Dendritic cell treated with granulocyte-macrophage colony-stimulating factor and Interleukin-4, amounts not matched to agents 40 ng/mL and 50 ng/mL, for 4 days (primary cell): ENCODE results near the gene COMMD1.
"Not testable (repeated sequence)": the region's sequence is repeated elsewhere in the genome, so short reads cannot be mapped to it uniquely, and the experiment has no call there.

Experiments used
- H3K27ac Mint-ChIP-seq: one replicate; pipeline ENCODE4 v1.8.0; 2022; ENCODE audit warnings: mild to moderate bottlenecking, mixed read lengths
- H3K27me3 Mint-ChIP-seq: one replicate; pipeline ENCODE4 v1.8.0; 2022; ENCODE audit warnings: mild to moderate bottlenecking, mixed read lengths
- H3K36me3 Mint-ChIP-seq: one replicate; pipeline ENCODE4 v1.8.0; 2022; ENCODE audit warnings: low read depth, mixed read lengths
- H3K4me1 Mint-ChIP-seq: one replicate; pipeline ENCODE4 v1.8.0; 2022; ENCODE audit warnings: low read depth, mixed read lengths
- H3K4me3 Mint-ChIP-seq: one replicate; pipeline ENCODE4 v1.8.0; 2022; ENCODE audit warnings: mild to moderate bottlenecking, moderate library complexity, mixed read lengths
- H3K9me3 Mint-ChIP-seq: one replicate; pipeline ENCODE4 v1.8.0; 2022; ENCODE audit warnings: mixed read lengths
- intact Hi-C: fragments of 100-400 bp; cut with micrococcal nuclease; formaldehyde crosslinking; loops from one replicate; pipeline ENCODE4 v1.15.0; 2022

The COMMD1 gene

GRCh38 chr2:61998426-61998825 lies 93.0 kb downstream of the COMMD1 start:
- H3K27ac Mint-ChIP-seq = no peak overlapping the region
- peaks cover 11% of the 10 kb centered on the region for H3K4me1 Mint-ChIP-seq
- no peaks in the 10 kb centered on the region for H3K27me3 Mint-ChIP-seq
- intact Hi-C loops = no loop called here
- H3K9me3 Mint-ChIP-seq = no peaks in the 10 kb centered on the region
- H3K36me3 Mint-ChIP-seq = peaks cover 20% of the 10 kb centered on the region
- no peak overlapping the region for H3K4me3 Mint-ChIP-seq

GRCh38 chr2:62000538-62000937 lies 95.1 kb downstream of the COMMD1 start:
- intact Hi-C loops = no loop called here
- Mint-ChIP-seq H3K4me1 (peaks cover 5% of the 10 kb centered on the region), H3K36me3 (peaks cover 26% of the 10 kb centered on the region), H3K27me3 (no peaks in the 10 kb centered on the region), H3K4me3 (no peak overlapping the region), H3K9me3 (no peaks in the 10 kb centered on the region), H3K27ac (no peak overlapping the region)

DNA sequence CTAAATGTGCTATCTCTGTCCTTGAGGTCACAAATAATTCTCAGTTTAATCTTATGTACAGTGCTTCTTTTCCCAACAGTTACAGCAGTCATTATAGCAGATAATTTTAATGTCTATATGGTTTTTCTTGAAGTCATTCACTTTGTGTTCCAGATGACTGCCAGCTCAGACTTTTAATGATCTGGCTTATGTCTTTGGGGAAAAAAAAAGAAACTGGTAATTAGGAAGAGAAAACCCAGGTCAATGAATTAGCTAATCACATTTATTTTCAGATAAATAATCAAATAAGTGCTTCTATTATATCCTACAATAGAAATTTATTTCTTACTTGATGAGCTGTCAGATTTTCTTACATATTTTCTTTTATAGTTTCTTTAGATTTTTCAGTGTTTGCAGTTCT lies 96.0 kb downstream of the COMMD1 start:
- no peak overlapping the region for H3K4me3 Mint-ChIP-seq

DNA sequence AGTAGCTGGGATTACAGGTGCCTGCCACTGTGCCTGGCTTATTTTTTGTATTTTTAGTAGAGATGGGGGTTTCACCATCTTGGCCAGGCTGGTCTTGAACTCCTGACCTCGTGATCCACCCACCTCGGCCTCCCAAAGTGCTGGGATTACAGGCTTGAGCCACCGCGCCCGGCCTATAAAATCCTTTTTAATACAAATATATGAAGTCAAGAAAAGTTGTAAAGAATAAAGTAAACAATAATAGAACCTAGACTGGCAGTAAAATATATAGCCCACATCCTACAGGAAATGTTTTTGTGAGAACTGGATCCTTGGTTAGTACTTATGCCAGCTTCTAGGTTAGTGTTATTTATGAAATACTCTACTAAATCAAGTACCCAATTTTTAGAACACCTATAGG lies 99.0 kb downstream of the COMMD1 start:
- H3K27me3 Mint-ChIP-seq, intact Hi-C loops, H3K9me3 Mint-ChIP-seq, H3K27ac Mint-ChIP-seq, H3K4me1 Mint-ChIP-seq, H3K4me3 Mint-ChIP-seq: not testable (repeated sequence)
- H3K36me3 Mint-ChIP-seq = peaks cover 26% of the 10 kb centered on the region

More for the DNA sequence above, 96.0 kb downstream of the COMMD1 start:
- intact Hi-C loops = no loop called here
- peaks cover 26% of the 10 kb centered on the region for H3K36me3 Mint-ChIP-seq
- no peaks in the 10 kb centered on the region for H3K27me3 Mint-ChIP-seq
- H3K27ac Mint-ChIP-seq = no peak overlapping the region
- H3K9me3 Mint-ChIP-seq = no peaks in the 10 kb centered on the region
- H3K4me1 Mint-ChIP-seq = peaks cover 3% of the 10 kb centered on the region

DNA sequence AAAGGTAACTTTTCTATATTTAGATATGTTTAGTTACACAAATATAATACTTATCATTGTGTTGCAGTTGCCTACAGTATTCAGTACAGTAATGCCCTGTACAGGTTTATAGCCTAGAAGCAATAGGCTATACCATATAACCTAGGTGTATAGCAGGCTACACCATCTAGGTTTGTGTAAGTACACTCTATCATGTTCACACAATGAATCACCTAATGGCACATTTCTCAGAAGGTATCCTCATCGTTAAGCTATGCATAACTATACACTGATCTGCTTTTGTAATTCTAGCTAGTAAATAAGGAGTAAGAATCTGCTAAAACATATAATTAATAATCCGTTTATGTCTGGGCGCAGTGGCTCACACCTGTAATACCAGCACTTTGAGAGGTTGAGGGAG lies 102.1 kb downstream of the COMMD1 start:
- no peaks in the 10 kb centered on the region for H3K27me3 Mint-ChIP-seq
- H3K4me3 Mint-ChIP-seq = no peak overlapping the region
- intact Hi-C loops = no loop called here
- no peak overlapping the region for H3K27ac Mint-ChIP-seq
- H3K9me3 Mint-ChIP-seq = no peaks in the 10 kb centered on the region
- peaks cover 13% of the 10 kb centered on the region for H3K36me3 Mint-ChIP-seq
- H3K4me1 Mint-ChIP-seq = peaks cover 19% of the 10 kb centered on the region

DNA sequence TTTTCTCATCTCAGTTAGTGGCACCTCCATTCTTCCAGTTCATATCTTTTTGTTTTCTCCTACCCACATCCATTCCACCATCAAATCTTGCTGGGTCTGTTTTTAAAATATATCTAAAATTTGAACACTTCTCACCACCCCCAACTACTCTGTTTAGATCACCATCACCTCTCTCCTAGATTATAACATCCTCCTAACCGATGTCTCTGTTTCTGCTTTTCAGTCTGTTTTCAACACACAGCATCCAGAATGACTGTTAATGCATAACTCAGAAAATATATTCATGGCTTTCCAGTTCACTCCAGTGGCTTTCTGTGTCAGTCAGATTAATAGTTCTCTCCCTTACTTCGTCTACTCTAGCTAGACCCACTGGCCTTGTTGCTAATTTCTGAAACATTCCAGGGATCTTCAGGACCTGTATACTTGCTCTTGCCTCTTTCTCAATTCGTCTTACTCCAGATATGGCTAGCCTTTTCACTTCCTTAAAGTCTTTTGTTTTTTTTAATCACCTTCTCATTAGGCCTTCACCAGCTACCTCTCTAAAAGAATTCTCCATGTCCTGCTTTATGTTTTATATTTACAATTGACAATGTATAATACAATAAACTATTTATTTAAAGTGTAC lies 105.3 kb downstream of the COMMD1 start:
- no peaks in the 10 kb centered on the region for H3K36me3 Mint-ChIP-seq
- H3K4me3 Mint-ChIP-seq = no peak overlapping the region
- no peaks in the 10 kb centered on the region for H3K9me3 Mint-ChIP-seq
- no peaks in the 10 kb centered on the region for H3K27me3 Mint-ChIP-seq
- intact Hi-C loops = no loop called here
- H3K27ac Mint-ChIP-seq = peak overlapping the region; percentile 35
- peaks cover 30% of the 10 kb centered on the region for H3K4me1 Mint-ChIP-seq

DNA sequence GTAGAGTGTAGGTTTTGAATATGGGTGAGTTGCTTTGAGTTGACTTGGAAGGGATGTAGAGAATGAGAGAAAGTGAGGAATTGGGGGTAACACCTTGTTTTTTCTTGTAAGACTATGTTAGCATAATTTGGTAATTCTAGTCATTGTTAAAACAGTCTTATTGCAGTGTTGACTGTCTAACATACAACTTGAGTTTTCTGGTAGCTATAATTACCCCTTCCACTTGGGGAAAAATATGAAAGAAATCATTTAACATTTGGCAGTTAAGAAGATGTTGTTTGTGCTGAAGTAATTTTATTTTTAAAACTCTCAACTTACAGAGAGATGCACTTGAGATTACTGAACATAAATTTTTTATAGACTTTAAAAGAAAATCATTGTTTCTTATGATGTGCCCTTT lies 108.2 kb downstream of the COMMD1 start:
- no peaks in the 10 kb centered on the region for H3K36me3 Mint-ChIP-seq
- no peaks in the 10 kb centered on the region for H3K27me3 Mint-ChIP-seq
- H3K27ac Mint-ChIP-seq = no peak overlapping the region
- intact Hi-C loops = no loop called here
- H3K9me3 Mint-ChIP-seq = no peaks in the 10 kb centered on the region
- H3K4me3 Mint-ChIP-seq = no peak overlapping the region
- H3K4me1 Mint-ChIP-seq = peaks cover 38% of the 10 kb centered on the region

- no peaks in the 10 kb centered on the region for H3K9me3 Mint-ChIP-seq
- H3K36me3 Mint-ChIP-seq = no peaks in the 10 kb centered on the region
Observed at GRCh38 chr2:62014102-62014501, 108.6 kb downstream of the COMMD1 start.

DNA sequence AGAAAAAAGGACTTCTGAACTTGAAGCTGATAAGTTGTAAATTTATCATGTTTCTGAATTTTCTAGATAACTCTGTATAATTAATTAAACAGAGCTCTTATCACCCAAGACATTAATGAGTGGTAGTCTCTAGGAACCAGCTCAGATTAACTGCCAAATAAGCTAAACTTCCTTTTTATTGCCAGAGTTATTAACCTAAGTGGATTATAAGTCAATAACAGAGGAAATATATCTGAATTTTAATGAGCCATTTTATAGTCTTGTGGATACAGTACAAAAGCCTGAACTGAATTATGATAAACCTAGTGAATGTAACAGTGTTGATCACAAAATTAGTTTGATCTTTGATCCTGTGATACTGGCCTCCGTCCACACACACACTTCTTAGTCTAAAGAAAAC lies 111.5 kb downstream of the COMMD1 start:
- H3K36me3 Mint-ChIP-seq = peaks cover 8% of the 10 kb centered on the region
- intact Hi-C loops = no loop called here
- H3K27me3 Mint-ChIP-seq = no peaks in the 10 kb centered on the region
- no peak overlapping the region for H3K27ac Mint-ChIP-seq
- no peaks in the 10 kb centered on the region for H3K9me3 Mint-ChIP-seq
- no peak overlapping the region for H3K4me3 Mint-ChIP-seq
- peaks cover 31% of the 10 kb centered on the region for H3K4me1 Mint-ChIP-seq

More at GRCh38 chr2:62014102-62014501, 108.6 kb downstream of the COMMD1 start:
- Mint-ChIP-seq H3K4me1 (peaks cover 43% of the 10 kb centered on the region), H3K27me3 (no peaks in the 10 kb centered on the region), H3K4me3 (no peak overlapping the region), H3K27ac (no peak overlapping the region)
- intact Hi-C loops = no loop called here

GRCh38 chr2:62029910-62030309 lies 124.4 kb downstream of the COMMD1 start:
- H3K27ac Mint-ChIP-seq = no peak overlapping the region
- H3K36me3 Mint-ChIP-seq = no peaks in the 10 kb centered on the region
- H3K4me1 Mint-ChIP-seq = no peaks in the 10 kb centered on the region
- intact Hi-C loops = no loop called here
- H3K27me3 Mint-ChIP-seq = no peaks in the 10 kb centered on the region
- no peak overlapping the region for H3K4me3 Mint-ChIP-seq
- H3K9me3 Mint-ChIP-seq = no peaks in the 10 kb centered on the region

DNA sequence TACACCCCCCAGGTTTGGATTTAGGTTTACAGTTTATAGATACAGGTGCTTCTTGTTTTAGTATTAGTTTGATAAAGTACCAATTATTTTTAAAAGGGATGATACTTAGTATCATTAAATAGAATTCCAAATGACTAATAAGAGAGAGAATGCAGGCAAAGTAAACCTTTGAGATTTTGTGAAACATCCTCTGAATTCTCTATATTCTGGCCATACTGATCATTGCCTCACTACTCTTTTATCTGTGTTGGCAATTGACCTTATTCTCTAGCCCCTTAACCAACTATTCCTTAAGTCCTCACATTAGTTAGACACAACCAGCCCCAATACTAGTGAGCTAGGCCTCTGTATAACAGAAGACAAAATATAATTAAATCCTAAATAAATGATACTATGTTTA lies 125.4 kb downstream of the COMMD1 start:
- H3K27ac Mint-ChIP-seq = no peak overlapping the region
- intact Hi-C loops = no loop called here
- no peak overlapping the region for H3K4me3 Mint-ChIP-seq
- H3K27me3 Mint-ChIP-seq = no peaks in the 10 kb centered on the region
- no peaks in the 10 kb centered on the region for H3K4me1 Mint-ChIP-seq
- no peaks in the 10 kb centered on the region for H3K36me3 Mint-ChIP-seq
- no peaks in the 10 kb centered on the region for H3K9me3 Mint-ChIP-seq

DNA sequence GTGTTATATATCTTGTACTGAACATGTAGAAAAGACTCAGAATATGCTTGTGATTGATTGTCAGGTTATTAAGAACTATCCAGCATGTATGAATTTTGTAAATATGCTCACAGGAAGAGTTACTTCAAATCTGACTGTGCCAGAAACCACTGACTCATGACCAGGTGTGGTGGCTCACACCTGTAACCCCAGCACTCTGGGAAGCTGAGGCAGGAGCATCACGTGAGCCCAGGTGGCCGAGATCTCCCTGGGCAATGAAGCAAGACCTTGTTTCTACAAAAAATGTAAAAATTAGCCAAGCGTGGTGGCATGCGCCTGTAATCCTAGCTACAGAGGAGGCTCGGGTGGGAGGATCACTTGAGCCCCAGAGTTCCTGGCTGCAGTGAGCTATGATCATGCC lies 126.6 kb downstream of the COMMD1 start:
- Mint-ChIP-seq H3K36me3 (no peaks in the 10 kb centered on the region), H3K27ac (no peak overlapping the region)
- intact Hi-C loops = no loop called here

DNA sequence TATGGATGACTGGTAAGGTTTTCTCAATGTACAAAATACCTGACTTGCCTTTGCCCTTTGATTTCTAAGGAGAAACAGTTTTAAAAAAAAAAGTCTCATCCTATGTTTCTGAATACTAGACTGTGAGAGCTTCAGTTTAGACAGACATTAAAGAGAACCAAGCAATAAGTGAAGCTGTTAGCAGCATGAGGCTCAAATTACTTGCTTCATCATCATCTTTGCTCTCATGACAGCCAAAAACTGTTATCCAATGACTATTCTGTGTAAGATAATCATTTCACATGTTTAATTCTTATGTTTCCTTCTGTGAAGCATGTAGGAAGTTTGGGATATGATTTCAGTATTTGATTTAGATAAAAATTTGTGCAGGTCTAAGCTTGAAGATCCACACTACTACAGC lies 129.2 kb downstream of the COMMD1 start:
- Mint-ChIP-seq H3K36me3 (no peaks in the 10 kb centered on the region), H3K27me3 (no peaks in the 10 kb centered on the region), H3K9me3 (no peaks in the 10 kb centered on the region), H3K4me3 (no peak overlapping the region), H3K4me1 (peaks cover 7% of the 10 kb centered on the region), H3K27ac (no peak overlapping the region)
- intact Hi-C loops = no loop called here

More for the DNA sequence above, 126.6 kb downstream of the COMMD1 start:
- Mint-ChIP-seq H3K4me3 (no peak overlapping the region), H3K4me1 (no peaks in the 10 kb centered on the region), H3K9me3 (no peaks in the 10 kb centered on the region), H3K27me3 (no peaks in the 10 kb centered on the region)

GRCh38 chr2:62036229-62036628 lies 130.8 kb downstream of the COMMD1 start:
- H3K9me3 Mint-ChIP-seq = no peaks in the 10 kb centered on the region
- no peak overlapping the region for H3K4me3 Mint-ChIP-seq
- intact Hi-C loops = no loop called here
- H3K36me3 Mint-ChIP-seq = no peaks in the 10 kb centered on the region
- peaks cover 7% of the 10 kb centered on the region for H3K4me1 Mint-ChIP-seq
- no peak overlapping the region for H3K27ac Mint-ChIP-seq
- no peaks in the 10 kb centered on the region for H3K27me3 Mint-ChIP-seq

- H3K27ac Mint-ChIP-seq = no peak overlapping the region
- peaks cover 7% of the 10 kb centered on the region for H3K4me1 Mint-ChIP-seq
- H3K36me3 Mint-ChIP-seq = peaks cover 4% of the 10 kb centered on the region
- no peaks in the 10 kb centered on the region for H3K27me3 Mint-ChIP-seq
- intact Hi-C loops = no loop called here
- H3K9me3 Mint-ChIP-seq = peaks cover 4% of the 10 kb centered on the region
- H3K4me3 Mint-ChIP-seq = no peak overlapping the region
Observed at GRCh38 chr2:62036761-62037250, 131.3 kb downstream of the COMMD1 start.
